HCT116 (cell line): ENCODE data around the gene PSMB9. TPM values are rescaled to one million over a fixed set of nuclear protein-coding genes. Genes with fewer than 3 reads are reported as not detected.
A peak's percentile ranks its signal among the peaks of the same experiment; 100 is the strongest.

ENCODE experiments used
- ATAC-seq: fragments of 200-7000 bp; cut with Tn5 transposase; 2 replicates; pipeline ENCODE4 v1.9.1; 2020; ENCODE audit warnings: mild to moderate bottlenecking, moderate library complexity
- BruUV-seq: library from RNA; stranded (reverse); fragments of 400-500 nt; replicated peaks from 2 replicates; lab custom pipeline; 2021; lab: Mats Ljungman, UMichigan
- CTCF ChIA-PET: fragments of 300-600 bp; sonication (Branson Sonifier 250); formaldehyde crosslinking; loops from one replicate; lab custom pipeline; 2021; ENCODE audit warnings: antibody characterized with exemption; lab: Charles Lee
- POLR2A ChIA-PET: fragments of 300-600, 350-600 bp; sonication (Branson Sonifier 250); formaldehyde crosslinking; loops from one replicate; lab custom pipeline; 2021; ENCODE audit warnings: antibody characterized with exemption; lab: Charles Lee
- RAD21 ChIA-PET, 2 experiments: fragments of 300-600 bp; sonication (Branson Sonifier 250); formaldehyde crosslinking; loops; one replicate each; lab custom pipeline; 2023; ENCODE audit warnings: low total read pairs in 2 of 2; ENCODE audit not compliant: uncharacterized antibody in 2 of 2, unreplicated experiment in 2 of 2, low non-redundant PET in 1 of 2; lab: Charles Lee
- DNase-seq: peaks from one replicate; pipeline ENCODE4 v3.0.0-alpha.2; 2010; ENCODE audit warnings: low read depth, low spot score
- H2AFZ ChIP-seq: fragments of 200-600 bp; shearing (Covaris generic), sonication (generic); 2 replicates; pipeline ENCODE4 v1.6.1; 2017; ENCODE audit warnings: low read depth, mixed run types, mixed read lengths, antibody characterized with exemption, low read length; ENCODE audit not compliant: poor library complexity, severe bottlenecking
- H3K27ac ChIP-seq: 2 replicates; pipeline ENCODE4 v1.5.1; 2012; ENCODE audit warnings: low read depth, low read length
- H3K27me3 ChIP-seq: fragments of 200-600 bp; sonication (generic); 2 replicates; pipeline ENCODE4 v1.6.1; 2016; ENCODE audit warnings: mixed run types, low read length, mixed read lengths; ENCODE audit not compliant: insufficient read depth
- H3K36me3 ChIP-seq, 2 experiments: fragments of 200-500 bp in 1 of 2; fragments of 200-600 bp in 1 of 2; sonication (Bioruptor generic) in 1 of 2; sonication (generic) in 1 of 2; 2 replicates each; pipeline versions ENCODE4 v1.5.1 to v1.6.1; 2014 to 2016; ENCODE audit warnings: low read length in 2 of 2, inconsistent platforms in 1 of 2, mixed read lengths in 1 of 2, mixed run types in 1 of 2; ENCODE audit not compliant: insufficient read depth in 2 of 2, control insufficient read depth in 1 of 2
- H3K4me1 ChIP-seq, 2 experiments: fragments of 200-600 bp in 1 of 2; sonication (generic) in 1 of 2; 2 replicates each; pipeline versions ENCODE4 v1.5.1 to v1.6.1; 2012 to 2017; ENCODE audit warnings: low read length in 2 of 2, inconsistent platforms in 1 of 2, mild to moderate bottlenecking in 1 of 2, mixed read lengths in 1 of 2, mixed run types in 1 of 2, moderate library complexity in 1 of 2; ENCODE audit not compliant: insufficient read depth in 2 of 2, control insufficient read depth in 1 of 2
- H3K4me2 ChIP-seq: fragments of 200-600 bp; sonication (generic); 2 replicates; pipeline ENCODE4 v1.6.1; 2017; ENCODE audit warnings: mixed run types, low read length, mixed read lengths
- H3K4me3 ChIP-seq, 2 experiments: fragments of 200-600 bp in 1 of 2; sonication (generic) in 1 of 2; replicated peaks in 1 of 2; 2 replicates each; pipeline ENCODE4 v1.5.1; 2011 to 2016; ENCODE audit warnings: low read length in 2 of 2, control low read depth in 1 of 2, low read depth in 1 of 2, mild to moderate bottlenecking in 1 of 2, mixed read lengths in 1 of 2, mixed run types in 1 of 2
- H3K79me2 ChIP-seq: fragments of 200-600 bp; sonication (generic); 2 replicates; pipeline ENCODE4 v1.6.1; 2017; ENCODE audit warnings: mild to moderate bottlenecking, mixed run types, low read length, moderate library complexity, mixed read lengths; ENCODE audit not compliant: insufficient read depth
- H3K9ac ChIP-seq: fragments of 200-600 bp; sonication (generic); 2 replicates; pipeline ENCODE4 v1.6.1; 2016; ENCODE audit warnings: low read length, mixed read lengths
- H3K9me2 ChIP-seq: fragments of 200-600 bp; sonication (generic), shearing (Covaris generic); 2 replicates; pipeline ENCODE4 v1.6.1; 2017; ENCODE audit warnings: mixed run types, mild to moderate bottlenecking, moderate library complexity; ENCODE audit not compliant: insufficient read depth
- H3K9me3 ChIP-seq, 2 experiments: fragments of 200-500 bp in 1 of 2; fragments of 200-600 bp in 1 of 2; sonication (Bioruptor generic) in 1 of 2; sonication (generic) in 1 of 2; 2 replicates each; pipeline ENCODE4 v1.6.1; 2014 to 2017; ENCODE audit warnings: low read length in 2 of 2, mixed read lengths in 2 of 2, inconsistent platforms in 1 of 2, low read depth in 1 of 2, mild to moderate bottlenecking in 1 of 2, mixed run types in 1 of 2, moderate library complexity in 1 of 2; ENCODE audit not compliant: control insufficient read depth in 1 of 2, insufficient read depth in 1 of 2
- H4K20me1 ChIP-seq: fragments of 200-600 bp; sonication (generic), shearing (Covaris generic); 2 replicates; pipeline ENCODE4 v1.6.1; 2017; ENCODE audit warnings: mixed run types, mild to moderate bottlenecking, moderate library complexity; ENCODE audit not compliant: insufficient read depth
- EGR1 ChIP-seq: IDR thresholded peaks from 2 replicates; pipeline ENCODE4 v1.6.1; 2012; ENCODE audit warnings: low read depth
- ELF1 ChIP-seq: IDR thresholded peaks from 2 replicates; pipeline ENCODE4 v1.6.1; 2012; ENCODE audit warnings: low read depth, borderline replicate concordance
- EZH2 ChIP-seq: fragments of 200-600 bp; sonication (generic); IDR thresholded peaks from 2 replicates; pipeline ENCODE4 v1.6.1; 2017; ENCODE audit warnings: antibody characterized with exemption, mixed run types
- EZH2phosphoT487 ChIP-seq: fragments of 200-600 bp; IDR thresholded peaks from 2 replicates; pipeline ENCODE4 v1.6.1; 2018; ENCODE audit warnings: antibody characterized with exemption, borderline replicate concordance
- FOSL1 ChIP-seq: IDR thresholded peaks from 2 replicates; pipeline ENCODE4 v1.6.1; 2012; ENCODE audit warnings: low read depth
- JUND ChIP-seq: IDR thresholded peaks from 2 replicates; pipeline ENCODE4 v1.6.1; 2012
- POLR2A ChIP-seq: IDR thresholded peaks from 2 replicates; pipeline ENCODE4 v1.7.0; 2011; ENCODE audit warnings: borderline replicate concordance; ENCODE audit not compliant: insufficient read depth, insufficient read length; ENCODE audit errors: extremely low read depth
- RAD21 ChIP-seq: IDR thresholded peaks from 2 replicates; pipeline ENCODE4 v1.6.1; 2012; ENCODE audit warnings: low read depth, mild to moderate bottlenecking
- TCF7L2 ChIP-seq: IDR thresholded peaks from 2 replicates; pipeline ENCODE4 v1.7.0; 2011; ENCODE audit warnings: borderline replicate concordance, inconsistent platforms; ENCODE audit not compliant: insufficient read depth, insufficient read length; ENCODE audit errors: extremely low read depth
- intact Hi-C: fragments of 100-400 bp; cut with micrococcal nuclease; formaldehyde crosslinking; loops from 2 replicates; pipeline ENCODE4 v1.10.0; 2022
- total RNA-seq: library from RNA; stranded (reverse); gene quantifications from one replicate; pipeline ENCODE4 v1.2.1, GENCODE V29; 2021; ENCODE audit not compliant: unreplicated experiment
- TF ChIP-seq, protein P1 (sequence below), 3 experiments: fragments of 200-600 bp in 1 of 3; sonication (generic) in 1 of 3; IDR thresholded peaks in 2 of 3; conservative IDR thresholded peaks in 1 of 3; 2 replicates each; pipeline ENCODE4 v1.5.1; 2012 to 2017; ENCODE audit warnings: low read depth in 2 of 3, low read length in 2 of 3, antibody characterized with exemption in 1 of 3, borderline replicate concordance in 1 of 3, control low read depth in 1 of 3, mild to moderate bottlenecking in 1 of 3, mixed read lengths in 1 of 3, mixed run types in 1 of 3, moderate library complexity in 1 of 3; ENCODE audit not compliant: insufficient read depth in 1 of 3
- TF ChIP-seq, protein P2 (sequence below): IDR thresholded peaks from 2 replicates; pipeline ENCODE4 v1.6.1; 2011; ENCODE audit warnings: mild to moderate bottlenecking, low read length, moderate library complexity; ENCODE audit not compliant: insufficient replicate concordance; ENCODE audit errors: extremely low read depth

Gene PSMB9
- total RNA-seq, 1 experiment from 2014 or later = 8.1 TPM

DNA sequence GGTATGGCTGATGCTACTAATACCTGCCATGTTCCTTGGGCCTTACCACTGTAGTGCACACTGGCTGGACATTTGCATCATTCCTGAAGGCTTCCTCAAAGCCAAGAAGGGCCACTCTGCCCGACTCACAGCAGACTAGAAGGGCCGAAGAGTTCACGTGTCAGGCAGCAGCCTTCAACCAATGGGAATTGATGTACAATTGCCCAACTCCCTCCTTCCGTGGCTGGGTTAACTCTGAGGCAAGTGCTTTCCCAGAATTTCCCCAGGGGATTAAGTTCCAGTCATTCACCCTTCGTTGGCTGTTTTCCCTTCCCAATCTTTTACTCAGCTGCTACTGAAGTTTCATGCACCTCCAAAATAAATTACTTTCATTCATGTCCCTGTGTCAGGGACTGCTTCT is 29.8 kb downstream of the PSMB9 start:
- Histone ChIP-seq H3K27me3 (no peaks in the 10 kb centered on the region), H3K36me3 (no peaks in the 10 kb centered on the region), H2AFZ (no peak overlapping the region), H4K20me1 (no peaks in the 10 kb centered on the region), H3K4me3 (no peak overlapping the region), H3K9ac (no peak overlapping the region), H3K27ac (no peak overlapping the region), H3K9me2 (no peaks in the 10 kb centered on the region), H3K4me2 (no peak overlapping the region), H3K79me2 (no peaks in the 10 kb centered on the region), H3K9me3 (no peaks in the 10 kb centered on the region), H3K4me1 (peaks cover 0 to 7% of the 10 kb centered on the region in 2 experiments; a peak in 2 of 4 replicates)
- ATAC-seq (no peak), DNase-seq (no peak)
- TF ChIP-seq, protein P1, sequence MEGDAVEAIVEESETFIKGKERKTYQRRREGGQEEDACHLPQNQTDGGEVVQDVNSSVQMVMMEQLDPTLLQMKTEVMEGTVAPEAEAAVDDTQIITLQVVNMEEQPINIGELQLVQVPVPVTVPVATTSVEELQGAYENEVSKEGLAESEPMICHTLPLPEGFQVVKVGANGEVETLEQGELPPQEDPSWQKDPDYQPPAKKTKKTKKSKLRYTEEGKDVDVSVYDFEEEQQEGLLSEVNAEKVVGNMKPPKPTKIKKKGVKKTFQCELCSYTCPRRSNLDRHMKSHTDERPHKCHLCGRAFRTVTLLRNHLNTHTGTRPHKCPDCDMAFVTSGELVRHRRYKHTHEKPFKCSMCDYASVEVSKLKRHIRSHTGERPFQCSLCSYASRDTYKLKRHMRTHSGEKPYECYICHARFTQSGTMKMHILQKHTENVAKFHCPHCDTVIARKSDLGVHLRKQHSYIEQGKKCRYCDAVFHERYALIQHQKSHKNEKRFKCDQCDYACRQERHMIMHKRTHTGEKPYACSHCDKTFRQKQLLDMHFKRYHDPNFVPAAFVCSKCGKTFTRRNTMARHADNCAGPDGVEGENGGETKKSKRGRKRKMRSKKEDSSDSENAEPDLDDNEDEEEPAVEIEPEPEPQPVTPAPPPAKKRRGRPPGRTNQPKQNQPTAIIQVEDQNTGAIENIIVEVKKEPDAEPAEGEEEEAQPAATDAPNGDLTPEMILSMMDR (IDR thresholded peaks at IDR 0.05 in 2 of 3, conservative IDR thresholded peaks at IDR 0.05 in 1 of 3; ENCODE audit: borderline replicate concordance in 1 of 3, insufficient read depth in 1 of 3, low read depth in 2 of 3, low read length in 2 of 3) = no peak
- CTCF ChIA-PET = interaction anchor here (1.1 kb wide), 1 partner anchor 15 kb away, joined by 3 read pairs; no protein-coding TSS in a partner anchor
- no TSS peak for BruUV-seq
- intact Hi-C loops = no loop called here
- RAD21 ChIA-PET = no interaction called here
- POLR2A ChIA-PET = no interaction called here

DNA sequence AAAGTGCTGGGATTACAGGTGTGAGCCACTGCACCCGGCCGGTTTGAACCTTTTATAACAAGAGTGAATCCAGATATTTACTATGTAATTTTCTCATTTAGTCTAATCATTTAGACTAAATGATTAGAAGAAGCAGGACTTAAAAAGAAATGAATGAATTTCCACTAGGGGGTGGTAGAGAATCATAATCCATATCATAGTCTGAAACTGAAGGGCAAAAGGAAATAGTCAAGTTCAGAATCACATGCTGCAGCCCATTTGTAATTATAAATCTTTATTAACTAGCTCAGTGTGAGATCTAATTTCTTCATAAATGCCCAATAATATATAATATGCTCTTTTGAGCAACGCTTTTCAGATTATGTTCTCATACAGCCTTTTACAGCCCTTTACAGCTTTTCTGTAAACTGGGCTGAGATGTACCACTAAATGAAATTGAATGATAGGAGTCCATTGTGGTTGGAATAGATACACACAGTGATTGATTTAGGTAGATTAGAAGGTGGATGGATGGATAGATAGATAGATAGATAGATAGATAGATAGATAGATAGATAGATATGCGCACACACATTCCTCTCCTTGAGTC is 31.8 kb downstream of the PSMB9 start:
- no peaks in the 10 kb centered on the region for H3K9me3 ChIP-seq
- TF ChIP-seq, protein P1 (IDR thresholded peaks at IDR 0.05 in 2 of 3, conservative IDR thresholded peaks at IDR 0.05 in 1 of 3; ENCODE audit: borderline replicate concordance in 1 of 3, insufficient read depth in 1 of 3, low read depth in 2 of 3, low read length in 2 of 3) = peak; percentile 33 to 80 (median 64)
- TF ChIP-seq POLR2A (no peak), JUND (no peak), FOSL1 (no peak), ELF1 (no peak), RAD21 (peak; percentile 86), EZH2phosphoT487 (no peak), EGR1 (0 out of 2 replicates have a peak, but pooled peaks have one; percentile 22), TCF7L2 (no peak), EZH2 (no peak)
- TF ChIP-seq, protein P2, sequence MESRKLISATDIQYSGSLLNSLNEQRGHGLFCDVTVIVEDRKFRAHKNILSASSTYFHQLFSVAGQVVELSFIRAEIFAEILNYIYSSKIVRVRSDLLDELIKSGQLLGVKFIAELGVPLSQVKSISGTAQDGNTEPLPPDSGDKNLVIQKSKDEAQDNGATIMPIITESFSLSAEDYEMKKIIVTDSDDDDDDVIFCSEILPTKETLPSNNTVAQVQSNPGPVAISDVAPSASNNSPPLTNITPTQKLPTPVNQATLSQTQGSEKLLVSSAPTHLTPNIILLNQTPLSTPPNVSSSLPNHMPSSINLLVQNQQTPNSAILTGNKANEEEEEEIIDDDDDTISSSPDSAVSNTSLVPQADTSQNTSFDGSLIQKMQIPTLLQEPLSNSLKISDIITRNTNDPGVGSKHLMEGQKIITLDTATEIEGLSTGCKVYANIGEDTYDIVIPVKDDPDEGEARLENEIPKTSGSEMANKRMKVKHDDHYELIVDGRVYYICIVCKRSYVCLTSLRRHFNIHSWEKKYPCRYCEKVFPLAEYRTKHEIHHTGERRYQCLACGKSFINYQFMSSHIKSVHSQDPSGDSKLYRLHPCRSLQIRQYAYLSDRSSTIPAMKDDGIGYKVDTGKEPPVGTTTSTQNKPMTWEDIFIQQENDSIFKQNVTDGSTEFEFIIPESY = no peak
- no peaks in the 10 kb centered on the region for H3K9me2 ChIP-seq
- H3K4me2 ChIP-seq = no peak overlapping the region
- no peaks in the 10 kb centered on the region for H4K20me1 ChIP-seq
- RAD21 ChIA-PET = interaction anchor here (1.0 to 1.7 kb wide), 3 partner anchors 48 to 99 kb away, joined by 3 to 8 read pairs (median 4); no protein-coding TSS in a partner anchor
- H2AFZ ChIP-seq = peak overlapping the region; percentile 80
- peak; percentile 80 for ATAC-seq
- DNase-seq = peak; percentile 72
- no TSS peak for BruUV-seq
- CTCF ChIA-PET = interaction anchor here (0.6 to 2.1 kb wide), 14 partner anchors 8 to 101 kb away, joined by 3 to 39 read pairs (median 4); partner anchors contain the start of genes HLA-DMA, HLA-DMB and TAP2
- peaks cover 0 to 7% of the 10 kb centered on the region in 2 experiments; a peak in 2 of 4 replicates for H3K4me1 ChIP-seq
- POLR2A ChIA-PET = interaction anchor here (1.4 to 1.6 kb wide), 2 partner anchors 85 to 99 kb away, joined by 6 to 19 read pairs; no protein-coding TSS in a partner anchor
- no peaks in the 10 kb centered on the region for H3K27me3 ChIP-seq
- H3K79me2 ChIP-seq = no peaks in the 10 kb centered on the region
- no peak overlapping the region for H3K4me3 ChIP-seq
- no peaks in the 10 kb centered on the region for H3K36me3 ChIP-seq
- intact Hi-C loops = loop anchor here (1.0 to 5.0 kb wide), 4 partner anchors 47 to 99 kb away; partner anchors contain the start of gene BRD2
- no peak overlapping the region for H3K27ac ChIP-seq
- no peak overlapping the region for H3K9ac ChIP-seq
